Testis (tissue), 3 donors: ENCODE measurements around the gene ATP6AP2. TPM values are rescaled to one million over a fixed set of nuclear protein-coding genes. Genes with fewer than 3 reads are reported as not detected.
"Not testable (repeated sequence)": the region's sequence is repeated elsewhere in the genome, so short reads cannot be mapped to it uniquely, and the experiment has no call there.

Experiments
- DNase-seq: peaks from one replicate; pipeline ENCODE4 v3.0.0-alpha.2; 2019
- H3K27ac ChIP-seq, 2 donors: fragments of 200-600 bp; sonication (generic); one replicate each; pipeline ENCODE4 v1.5.1; 2019
- H3K27me3 ChIP-seq: fragments of 200-600 bp; sonication (generic); one replicate; pipeline ENCODE4 v1.5.1; 2019
- H3K36me3 ChIP-seq: fragments of 200-600 bp; sonication (generic); one replicate; pipeline ENCODE4 v1.5.1; 2017; ENCODE audit warnings: low read depth; ENCODE audit errors: missing control alignments
- H3K4me1 ChIP-seq: fragments of 200-600 bp; sonication (generic); one replicate; pipeline ENCODE4 v1.5.1; 2019
- H3K4me3 ChIP-seq, 2 donors: fragments of 200-600 bp; sonication (generic); one replicate each; pipeline ENCODE4 v1.5.1; 2017 to 2019
- H3K9me3 ChIP-seq: fragments of 200-600 bp; sonication (generic); one replicate; pipeline ENCODE4 v1.5.1; 2017
- CTCF ChIP-seq, 3 experiments: fragments of 450-650 bp in 2 of 3; fragments of 200-600 bp in 1 of 3; sonication (generic) in 1 of 3; IDR thresholded peaks; one replicate each; pipeline ENCODE4 v1.5.1; 2016 to 2019; ENCODE audit warnings: antibody characterized with exemption in 3 of 3, mild to moderate bottlenecking in 2 of 3, moderate library complexity in 1 of 3
- POLR2A ChIP-seq: fragments of 450-650 bp; IDR thresholded peaks from one replicate; pipeline ENCODE4 v1.6.1; 2017; ENCODE audit warnings: antibody characterized with exemption, mild to moderate bottlenecking, moderate library complexity
- WGBS, 2 donors: methylation state at CpG; one replicate each; pipeline ENCODE4 v1.1.5; 2018; 5-methylcytosine and 5-hydroxymethylcytosine counted together
- intact Hi-C: fragments of 100-400 bp; cut with DNase I; formaldehyde crosslinking; loops from one replicate; pipeline ENCODE4 v1.15.1; 2023; ENCODE audit warnings: low total_unique reads
- polyA plus RNA-seq: library from polyadenylated mRNA; stranded (reverse); fragments of 350-450 nt; fragmentation: Illumina TruSeq; extraction: RNeasy Lipid Tissue Mini Kit (QIAGEN cat#74804); gene quantifications from one replicate; pipeline ENCODE4 v1.2.3, GENCODE V29; 2014; ENCODE audit warnings: low read depth, low replicate concordance; ENCODE audit not compliant: insufficient read depth
- total RNA-seq, 2 donors: library from RNA; depleted of rRNA; stranded (reverse); fragments of >200 nt; gene quantifications; one replicate each; pipeline ENCODE4 v1.2.3, GENCODE V29; 2016

ATP6AP2 gene
- total and polyA plus RNA-seq, 3 donors from 2014 or later, result 72.4 to 79.2 (median 76.4) TPM

GRCh38 chrX:40573763-40574162, 7.0 kb upstream of the ATP6AP2 start:
- Histone ChIP-seq H3K27me3 (no peaks in the 10 kb centered on the region), H3K4me3 (no peak overlapping the region), H3K9me3 (no peaks in the 10 kb centered on the region), H3K4me1 (no peaks in the 10 kb centered on the region), H3K36me3 (no peaks in the 10 kb centered on the region), H3K27ac (no peak overlapping the region)
- TF ChIP-seq POLR2A, result no peak
- TF ChIP-seq CTCF (IDR thresholded peaks at IDR 0.05), result no peak
- intact Hi-C loops, result no loop called here
- DNase-seq, result no peak
- 33 to 66% methylated on average over 1 to 2 of the region's 2 CpGs for WGBS, 2 donors

- DNase-seq, result peak; percentile 21
- H3K36me3 ChIP-seq, intact Hi-C loops, H3K27me3 ChIP-seq, H3K27ac ChIP-seq, H3K9me3 ChIP-seq, H3K4me3 ChIP-seq, H3K4me1 ChIP-seq: not testable (repeated sequence)
- 79 to 83% methylated on average over 2 of the region's 2 CpGs for WGBS, 2 donors
Measured at GRCh38 chrX:40575411-40575810, 5.4 kb upstream of the ATP6AP2 start.

- H3K9me3 ChIP-seq, result no peaks in the 10 kb centered on the region
- TF ChIP-seq POLR2A (no peak), CTCF (IDR thresholded peaks at IDR 0.05) (no peak)
- intact Hi-C loops, result no loop called here
- WGBS, 2 donors, result 78 to 87% methylated on average over 3 of the region's 3 CpGs
- no peaks in the 10 kb centered on the region for H3K36me3 ChIP-seq
- no peaks in the 10 kb centered on the region for H3K4me1 ChIP-seq
- no peak overlapping the region for H3K4me3 ChIP-seq
- no peaks in the 10 kb centered on the region for H3K27me3 ChIP-seq
- no peak for DNase-seq
- H3K27ac ChIP-seq, result no peak overlapping the region
Measured at GRCh38 chrX:40576291-40576690, 4.5 kb upstream of the ATP6AP2 start.

GRCh38 chrX:40578039-40578695, 2.6 kb upstream of the ATP6AP2 start:
- H3K36me3 ChIP-seq, result no peaks in the 10 kb centered on the region
- H3K27ac ChIP-seq, result no peak overlapping the region
- intact Hi-C loops, result no loop called here
- H3K27me3 ChIP-seq, result no peaks in the 10 kb centered on the region
- no peak overlapping the region for H3K4me3 ChIP-seq
- H3K9me3 ChIP-seq, result no peaks in the 10 kb centered on the region
- no peak for DNase-seq
- TF ChIP-seq CTCF (IDR thresholded peaks at IDR 0.05), result no peak
- TF ChIP-seq POLR2A, result no peak
- H3K4me1 ChIP-seq, result peaks cover 10% of the 10 kb centered on the region
- WGBS, 2 donors, result 58 to 61% methylated on average over 7 of the region's 7 CpGs

GRCh38 chrX:40579141-40579540, 1.6 kb upstream of the ATP6AP2 start:
- no peak overlapping the region for H3K4me3 ChIP-seq
- H3K27ac ChIP-seq, result no peak overlapping the region
- H3K9me3 ChIP-seq, result no peaks in the 10 kb centered on the region
- 60 to 77% methylated on average over 3 of the region's 3 CpGs for WGBS, 2 donors
- intact Hi-C loops, result no loop called here
- H3K4me1 ChIP-seq, result peaks cover 10% of the 10 kb centered on the region
- H3K36me3 ChIP-seq, result no peaks in the 10 kb centered on the region
- no peaks in the 10 kb centered on the region for H3K27me3 ChIP-seq
- no peak for TF ChIP-seq CTCF (IDR thresholded peaks at IDR 0.05)
- TF ChIP-seq POLR2A, result no peak
- no peak for DNase-seq
